Aorta (tissue), 5 donors: Measurements from ENCODE around the gene GPR119. TPM values are rescaled to one million over a fixed set of nuclear protein-coding genes. Genes with fewer than 3 reads are reported as not detected.
"Not testable (repeated sequence)": the region's sequence is repeated elsewhere in the genome, so short reads cannot be mapped to it uniquely, and the experiment has no call there.

Experiments
- ATAC-seq: fragments of 200-7000 bp; cut with Tn5 transposase; one replicate; pipeline ENCODE4 v1.9.1; 2022; ENCODE audit warnings: moderate library complexity; ENCODE audit not compliant: low FRiP score
- DNase-seq, 2 donors: peaks; one replicate each; pipeline ENCODE4 v3.0.0-alpha.2; 2020
- H3K27ac ChIP-seq, 2 donors: one replicate each; pipeline ENCODE4 v1.5.1; 2013; ENCODE audit warnings: low read length in 2 of 2, mild to moderate bottlenecking in 2 of 2, moderate library complexity in 2 of 2, control low read depth in 1 of 2, inconsistent platforms in 1 of 2, low read depth in 1 of 2
- H3K27me3 ChIP-seq, 2 donors: one replicate each; pipeline ENCODE4 v1.6.1; 2013; ENCODE audit warnings: control low read depth in 1 of 2, low read length in 1 of 2, mild to moderate bottlenecking in 1 of 2, moderate library complexity in 1 of 2; ENCODE audit not compliant: insufficient read depth in 2 of 2, control insufficient read depth in 1 of 2
- H3K36me3 ChIP-seq, 2 donors: one replicate each; pipeline ENCODE4 v1.6.1; 2013; ENCODE audit warnings: control low read depth in 1 of 2, low read length in 1 of 2, mild to moderate bottlenecking in 1 of 2; ENCODE audit not compliant: insufficient read depth in 2 of 2, control insufficient read depth in 1 of 2
- H3K4me1 ChIP-seq, 2 donors: one replicate each; pipeline ENCODE4 v1.6.1; 2013; ENCODE audit warnings: low read length in 2 of 2, control low read depth in 1 of 2, mild to moderate bottlenecking in 1 of 2, moderate library complexity in 1 of 2; ENCODE audit not compliant: insufficient read depth in 2 of 2, control insufficient read depth in 1 of 2
- H3K4me3 ChIP-seq, 2 donors: one replicate each; pipeline ENCODE4 v1.5.1; 2013; ENCODE audit warnings: low read length in 2 of 2, control low read depth in 1 of 2, mild to moderate bottlenecking in 1 of 2
- H3K9me3 ChIP-seq: one replicate; pipeline ENCODE4 v1.6.1; 2013; ENCODE audit warnings: mild to moderate bottlenecking, low read length; ENCODE audit not compliant: control insufficient read depth
- WGBS, 2 donors: extraction: QIAGEN DNeasy Blood & Tissue Kit; methylation state at CpG; one replicate each; pipeline ENCODE4 v1.1.7; 2013; 5-methylcytosine and 5-hydroxymethylcytosine counted together
- intact Hi-C, 2 donors: fragments of 100-400 bp; cut with DNase I; formaldehyde crosslinking; loops; one replicate each; pipeline versions ENCODE4 v1.14.2 to v1.15.0; 2022
- long read RNA-seq, 2 donors: library from polyadenylated mRNA; unstranded; transcript quantifications; one replicate each; pipeline ENCODE4 v2.0.0, GENCODE V29; 2020 to 2021
- polyA plus RNA-seq, 2 donors: library from polyadenylated mRNA; stranded (reverse); fragments of 200-250 nt; gene quantifications; one replicate each; pipeline ENCODE4 v1.2.3, GENCODE V29; 2013
- total RNA-seq, 2 donors: library from RNA; stranded (reverse); fragmentation: NEBNext Ultra II Directional; extraction: Animal tissue kit (Norgen Biotek cat#: 25700); gene quantifications; one replicate each; pipeline ENCODE4 v1.2.1, GENCODE V29; 2021
- donor health status: healthy with polysubstance abuse.
- donor health status: Bipolar disorder and iron deficiency.
- donor health status: DM: no; HTN: no; CAD: no.
- donor health status: DM: no; HTN: no; CAD: no.
- donor health status: DM: yes; HTN: yes; CAD: no.

Gene GPR119
- total RNA-seq, result not detected
- polyA plus RNA-seq, result not detected
- long read RNA-seq, donor 1, result 0 reads
- long read RNA-seq, donor 2, result 0 reads

DNA sequence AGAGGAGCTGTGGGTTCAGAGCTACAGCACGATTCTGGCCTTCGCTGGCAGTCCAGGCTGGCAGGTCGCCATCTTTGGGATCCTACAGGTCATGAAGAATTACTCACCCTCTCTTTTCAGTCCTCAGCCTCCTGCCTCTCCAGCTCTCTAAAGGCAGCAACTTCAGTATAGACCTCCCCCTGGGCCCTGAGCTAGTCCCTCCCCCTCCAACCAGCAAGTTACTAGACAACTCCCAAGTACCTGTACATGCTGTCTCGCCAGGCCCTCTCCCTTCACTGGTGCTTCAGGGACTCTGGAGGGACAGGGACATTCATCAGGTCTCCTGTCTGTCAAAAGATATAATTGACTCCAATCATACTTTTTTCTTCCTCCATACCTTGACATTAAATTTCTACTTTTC is at the start of gene GPR119:
Gene GPR119 (minus strand): TSS at position 155 of the 400 bp plus-strand sequence. CDS start 227 bp downstream, outside the sequence.
- no peak for DNase-seq
- H3K36me3 ChIP-seq, result no peaks in the 10 kb centered on the region
- intact Hi-C loops, result no loop called here
- ATAC-seq, result no peak
- no peak within 1 kb of the TSS for H3K4me3 ChIP-seq
- no peak within 1 kb of the TSS for H3K27ac ChIP-seq
- 65 to 74% methylated on average over 4 of the region's 4 CpGs for WGBS, 2 donors
- H3K27me3 ChIP-seq, result no peaks in the 10 kb centered on the region
- H3K9me3 ChIP-seq, result no peaks in the 10 kb centered on the region
- no peaks in the 10 kb centered on the region for H3K4me1 ChIP-seq

GRCh38 chrX:130429236-130429635 is 43.8 kb upstream of the GPR119 start:
- H3K27me3 ChIP-seq, H3K4me1 ChIP-seq, H3K4me3 ChIP-seq, ATAC-seq, H3K36me3 ChIP-seq, H3K27ac ChIP-seq, H3K9me3 ChIP-seq, intact Hi-C loops, DNase-seq: not testable (repeated sequence)
- 57 to 80% methylated on average over 5 of the region's 5 CpGs for WGBS, 2 donors

DNA sequence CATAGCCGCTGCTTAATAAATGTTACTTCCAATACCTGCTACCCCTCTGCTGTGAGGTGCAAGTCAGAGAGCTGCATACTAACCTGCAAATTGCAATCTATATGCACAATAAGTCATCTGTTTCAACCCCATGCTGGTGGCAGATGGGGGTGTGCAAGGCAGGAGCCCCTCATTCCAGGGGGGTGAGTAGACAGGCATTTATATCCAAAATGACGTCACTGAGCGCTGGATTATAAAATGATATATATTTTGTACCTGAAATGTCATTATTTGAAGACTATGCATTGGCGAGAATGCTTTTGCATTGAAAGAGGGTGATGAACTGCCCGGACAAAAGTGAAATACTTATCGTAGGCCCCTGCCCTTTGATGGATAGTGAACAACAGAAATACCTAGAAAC is 41.1 kb upstream of the GPR119 start:
- DNase-seq (no peak), ATAC-seq (no peak)
- intact Hi-C loops, result no loop called here
- Histone ChIP-seq H3K27ac (no peak overlapping the region), H3K36me3 (no peaks in the 10 kb centered on the region), H3K4me1 (no peaks in the 10 kb centered on the region), H3K27me3 (no peaks in the 10 kb centered on the region), H3K9me3 (no peaks in the 10 kb centered on the region), H3K4me3 (no peak overlapping the region)
- 74 to 92% methylated on average over 6 of the region's 6 CpGs for WGBS, 2 donors

GRCh38 chrX:130419263-130419662 is 33.8 kb upstream of the GPR119 start:
- 51 to 57% methylated on average over 2 of the region's 2 CpGs for WGBS, 2 donors
- H3K27me3 ChIP-seq, result no peaks in the 10 kb centered on the region
- intact Hi-C loops, result no loop called here
- no peaks in the 10 kb centered on the region for H3K9me3 ChIP-seq
- DNase-seq (no peak), ATAC-seq (no peak)
- peaks cover 0 to 1% of the 10 kb centered on the region in 2 donors for H3K36me3 ChIP-seq
- H3K4me3 ChIP-seq, result no peak overlapping the region
- no peaks in the 10 kb centered on the region for H3K4me1 ChIP-seq
- no peak overlapping the region for H3K27ac ChIP-seq

DNA sequence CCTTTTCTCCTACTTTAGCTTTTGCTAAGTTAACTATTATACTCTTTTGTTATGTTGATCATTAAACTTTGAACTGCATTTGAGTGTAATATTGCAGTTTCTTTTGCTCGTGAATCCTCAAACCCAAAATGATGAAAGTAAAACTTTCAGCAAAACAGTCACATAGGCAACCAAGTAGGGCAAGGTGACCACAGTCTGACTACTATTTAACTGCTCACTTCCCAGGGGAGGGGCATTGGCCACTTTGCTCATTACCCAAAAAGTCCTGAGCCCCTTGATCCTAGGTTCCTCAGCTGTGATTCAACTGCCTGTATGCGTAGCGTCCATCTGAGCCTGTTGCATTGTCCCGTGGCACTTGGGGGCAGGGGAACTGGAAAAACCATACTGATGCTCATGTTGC is 33.3 kb upstream of the GPR119 start:
- Histone ChIP-seq H3K4me1 (no peaks in the 10 kb centered on the region), H3K27ac (no peak overlapping the region), H3K9me3 (no peaks in the 10 kb centered on the region), H3K4me3 (no peak overlapping the region), H3K27me3 (no peaks in the 10 kb centered on the region), H3K36me3 (peaks cover 0 to 1% of the 10 kb centered on the region in 2 donors)
- DNase-seq (no peak), ATAC-seq (no peak)
- intact Hi-C loops, result no loop called here
- WGBS, 2 donors, result 60 to 77% methylated on average over 4 of the region's 4 CpGs

- 48 to 51% methylated on average over 2 of the region's 2 CpGs for WGBS, 2 donors
- DNase-seq, result no peak
- no peaks in the 10 kb centered on the region for H3K9me3 ChIP-seq
Measured at GRCh38 chrX:130418066-130418465, 32.6 kb upstream of the GPR119 start.

GRCh38 chrX:130416785-130417184 is 31.3 kb upstream of the GPR119 start:
- H3K36me3 ChIP-seq, result peaks cover 0 to 1% of the 10 kb centered on the region in 2 donors
- H3K4me1 ChIP-seq, result no peaks in the 10 kb centered on the region
- WGBS, 2 donors, result 55 to 83% methylated on average over 4 of the region's 4 CpGs
- no peaks in the 10 kb centered on the region for H3K27me3 ChIP-seq
- H3K27ac ChIP-seq, result no peak overlapping the region
- H3K9me3 ChIP-seq, result no peaks in the 10 kb centered on the region
- no peak overlapping the region for H3K4me3 ChIP-seq
- no peak for DNase-seq
- no peak for ATAC-seq
- intact Hi-C loops, result no loop called here

More at GRCh38 chrX:130418066-130418465, 32.6 kb upstream of the GPR119 start:
- intact Hi-C loops, result no loop called here
- Histone ChIP-seq H3K4me1 (no peaks in the 10 kb centered on the region), H3K4me3 (no peak overlapping the region), H3K36me3 (peaks cover 0 to 1% of the 10 kb centered on the region in 2 donors), H3K27me3 (no peaks in the 10 kb centered on the region), H3K27ac (no peak overlapping the region)
- no peak for ATAC-seq

- DNase-seq, result no peak
- Histone ChIP-seq H3K36me3 (peaks cover 0 to 1% of the 10 kb centered on the region in 2 donors), H3K27ac (no peak overlapping the region), H3K4me3 (no peak overlapping the region), H3K4me1 (no peaks in the 10 kb centered on the region), H3K27me3 (no peaks in the 10 kb centered on the region), H3K9me3 (no peaks in the 10 kb centered on the region)
- 88 to 93% methylated on average over 7 of the region's 7 CpGs for WGBS, 2 donors
- ATAC-seq, result no peak
- intact Hi-C loops, result no loop called here
Measured at GRCh38 chrX:130415201-130415600, 29.7 kb upstream of the GPR119 start.

- no peak overlapping the region for H3K27ac ChIP-seq
- no peaks in the 10 kb centered on the region for H3K27me3 ChIP-seq
- H3K4me3 ChIP-seq, result no peak overlapping the region
- no peaks in the 10 kb centered on the region for H3K9me3 ChIP-seq
- ATAC-seq (no peak), DNase-seq (no peak)
- WGBS, 2 donors, result 92 to 94% methylated on average over 5 of the region's 5 CpGs
- H3K36me3 ChIP-seq, result peaks cover 0 to 1% of the 10 kb centered on the region in 2 donors
- intact Hi-C loops, result no loop called here
- no peaks in the 10 kb centered on the region for H3K4me1 ChIP-seq
Measured at GRCh38 chrX:130414800-130415199, 29.3 kb upstream of the GPR119 start.
